GM12872 (cell line): ENCODE measurements around the gene CEBPZOS.

Experiments used
- CTCF ChIP-seq: IDR thresholded peaks from 3 replicates; pipeline ENCODE4 v1.5.1; 2011; ENCODE audit warnings: low read depth, mild to moderate bottlenecking, low read length, moderate library complexity; ENCODE audit not compliant: insufficient read depth

CEBPZOS gene

GRCh38 chr2:37196320-37197195, at the start of gene CEBPZOS:
TSS of gene CEBPZOS (plus strand) at chr2:37196496. CDS start at chr2:37199705, 3,209 bp downstream.
- no peak for TF ChIP-seq CTCF

- no peak for TF ChIP-seq CTCF
These were observed 48.0 kb upstream of the CEBPZOS start for GRCh38 chr2:37148325-37148724.

GRCh38 chr2:37149626-37150322, 46.5 kb upstream of the CEBPZOS start:
- no peak for TF ChIP-seq CTCF

GRCh38 chr2:37153224-37153623, 43.1 kb upstream of the CEBPZOS start:
- TF ChIP-seq CTCF, result no peak

GRCh38 chr2:37154785-37155184, 41.5 kb upstream of the CEBPZOS start:
- TF ChIP-seq CTCF, result no peak

- TF ChIP-seq CTCF, result no peak
These were observed 40.0 kb upstream of the CEBPZOS start for GRCh38 chr2:37156071-37156856.
